ENCODE data around the gene GALNTL6.

GALNTL6 gene

DNA sequence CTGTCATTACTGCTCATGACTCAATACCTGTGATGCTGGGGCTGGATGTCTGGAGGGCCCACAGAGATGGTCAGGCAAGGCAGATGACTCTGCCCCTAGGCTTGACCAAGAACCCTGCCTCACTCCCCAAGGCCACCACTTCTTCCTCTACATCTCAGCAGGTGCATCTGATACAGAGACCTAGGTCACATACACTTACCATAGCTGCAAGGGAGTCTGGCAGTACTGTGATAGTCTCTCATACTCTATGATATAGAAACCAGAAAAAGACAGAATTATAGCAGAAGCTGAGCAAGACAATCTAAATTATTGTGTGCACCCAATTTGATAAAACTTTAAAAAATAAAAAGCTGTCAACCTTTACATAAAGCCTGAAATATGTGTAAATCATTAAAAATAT is 878.3 kb downstream of the GALNTL6 start:
- H3K9me3 ChIP-seq (ENCODE audit: insufficient read depth, low read length) = peaks cover 6% of the 10 kb centered on the region
- TF ChIP-seq ZNF274 (IDR thresholded peaks at IDR 0.05; ENCODE audit: low read depth, low read length) = no peak
- TF ChIP-seq YY1 (IDR thresholded peaks at IDR 0.05; ENCODE audit: insufficient read depth, insufficient read length) = no peak
- no peaks in the 10 kb centered on the region for H3K36me3 ChIP-seq (ENCODE audit: insufficient read depth, insufficient read length, low read length)
- DNase-seq (ENCODE audit: low read depth, low spot score) = no peak
- no peaks in the 10 kb centered on the region for H3K4me1 ChIP-seq (ENCODE audit: insufficient read depth, insufficient read length)
- no peak overlapping the region for H3K4me3 ChIP-seq (ENCODE audit: insufficient read length, low read depth)
- no peaks in the 10 kb centered on the region for H3K27me3 ChIP-seq (ENCODE audit: insufficient read depth, insufficient read length)
- no peak overlapping the region for H3K9ac ChIP-seq (ENCODE audit: insufficient read length, low read depth)

GRCh38 chr4:172692701-172693100 is 879.5 kb downstream of the GALNTL6 start:
- Histone ChIP-seq H3K36me3 (ENCODE audit: insufficient read depth, insufficient read length, low read length) (no peaks in the 10 kb centered on the region), H3K9ac (ENCODE audit: insufficient read length, low read depth) (no peak overlapping the region), H3K9me3 (ENCODE audit: insufficient read depth, low read length) (peaks cover 6% of the 10 kb centered on the region), H3K4me3 (ENCODE audit: insufficient read length, low read depth) (no peak overlapping the region), H3K4me1 (ENCODE audit: insufficient read depth, insufficient read length) (no peaks in the 10 kb centered on the region), H3K27me3 (ENCODE audit: insufficient read depth, insufficient read length) (no peaks in the 10 kb centered on the region)
- no peak for TF ChIP-seq SUZ12 (IDR thresholded peaks at IDR 0.05; ENCODE audit: extremely low read depth, insufficient read depth, insufficient read length)
- TF ChIP-seq YY1 (IDR thresholded peaks at IDR 0.05; ENCODE audit: insufficient read depth, insufficient read length) = no peak
- no peak for TF ChIP-seq ZNF274 (IDR thresholded peaks at IDR 0.05; ENCODE audit: low read depth, low read length)
- DNase-seq (ENCODE audit: low read depth, low spot score) = no peak

DNA sequence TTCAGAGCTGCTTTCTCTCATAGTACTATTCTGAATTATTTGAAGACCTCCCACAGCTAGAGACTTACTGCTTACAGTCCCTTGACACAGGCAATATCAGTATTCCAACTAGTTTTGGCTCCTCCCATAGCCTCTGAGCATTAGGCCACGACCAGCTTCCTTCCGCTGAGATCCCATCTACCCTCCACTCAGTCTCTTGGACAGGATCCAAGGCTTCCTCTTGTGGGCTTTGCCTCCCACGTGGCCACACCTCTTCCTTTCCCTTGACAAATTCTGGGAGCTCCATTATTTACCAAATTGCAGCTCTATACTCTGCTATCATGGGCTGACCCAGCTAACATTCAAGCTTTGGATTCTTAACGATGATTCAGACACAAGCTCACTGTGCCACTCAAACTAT is 885.1 kb downstream of the GALNTL6 start:
- no peak overlapping the region for H3K9ac ChIP-seq (ENCODE audit: insufficient read length, low read depth)
- no peaks in the 10 kb centered on the region for H3K27me3 ChIP-seq (ENCODE audit: insufficient read depth, insufficient read length)
- H3K4me1 ChIP-seq (ENCODE audit: insufficient read depth, insufficient read length) = no peaks in the 10 kb centered on the region
- H3K9me3 ChIP-seq (ENCODE audit: insufficient read depth, low read length) = no peaks in the 10 kb centered on the region
- TF ChIP-seq ZNF274 (IDR thresholded peaks at IDR 0.05; ENCODE audit: low read depth, low read length) (no peak), YY1 (IDR thresholded peaks at IDR 0.05; ENCODE audit: insufficient read depth, insufficient read length) (no peak), SUZ12 (IDR thresholded peaks at IDR 0.05; ENCODE audit: extremely low read depth, insufficient read depth, insufficient read length) (no peak)
- H3K36me3 ChIP-seq (ENCODE audit: insufficient read depth, insufficient read length, low read length) = no peaks in the 10 kb centered on the region
- no peak for DNase-seq (ENCODE audit: low read depth, low spot score)
- no peak overlapping the region for H3K4me3 ChIP-seq (ENCODE audit: insufficient read length, low read depth)

GRCh38 chr4:172705565-172705964 is 892.4 kb downstream of the GALNTL6 start:
- no peak for TF ChIP-seq SUZ12 (IDR thresholded peaks at IDR 0.05; ENCODE audit: extremely low read depth, insufficient read depth, insufficient read length)
- TF ChIP-seq ZNF274 (IDR thresholded peaks at IDR 0.05; ENCODE audit: low read depth, low read length) = no peak
- no peak for TF ChIP-seq YY1 (IDR thresholded peaks at IDR 0.05; ENCODE audit: insufficient read depth, insufficient read length)
- no peaks in the 10 kb centered on the region for H3K27me3 ChIP-seq (ENCODE audit: insufficient read depth, insufficient read length)

GRCh38 chr4:172706000-172706399 is 892.8 kb downstream of the GALNTL6 start:
- no peak overlapping the region for H3K9ac ChIP-seq (ENCODE audit: insufficient read length, low read depth)
- no peak for TF ChIP-seq ZNF274 (IDR thresholded peaks at IDR 0.05; ENCODE audit: low read depth, low read length)
- H3K27me3 ChIP-seq (ENCODE audit: insufficient read depth, insufficient read length) = no peaks in the 10 kb centered on the region
- no peaks in the 10 kb centered on the region for H3K4me1 ChIP-seq (ENCODE audit: insufficient read depth, insufficient read length)
- H3K4me3 ChIP-seq (ENCODE audit: insufficient read length, low read depth) = no peak overlapping the region
- DNase-seq (ENCODE audit: low read depth, low spot score) = no peak
- H3K36me3 ChIP-seq (ENCODE audit: insufficient read depth, insufficient read length, low read length) = no peaks in the 10 kb centered on the region
- peaks cover 7% of the 10 kb centered on the region for H3K9me3 ChIP-seq (ENCODE audit: insufficient read depth, low read length)

More at GRCh38 chr4:172705565-172705964, 892.4 kb downstream of the GALNTL6 start:
- H3K4me1 ChIP-seq (ENCODE audit: insufficient read depth, insufficient read length) = no peaks in the 10 kb centered on the region
- no peak overlapping the region for H3K4me3 ChIP-seq (ENCODE audit: insufficient read length, low read depth)
- no peak overlapping the region for H3K9ac ChIP-seq (ENCODE audit: insufficient read length, low read depth)
- no peaks in the 10 kb centered on the region for H3K36me3 ChIP-seq (ENCODE audit: insufficient read depth, insufficient read length, low read length)
- DNase-seq (ENCODE audit: low read depth, low spot score) = no peak
- peaks cover 7% of the 10 kb centered on the region for H3K9me3 ChIP-seq (ENCODE audit: insufficient read depth, low read length)

DNA sequence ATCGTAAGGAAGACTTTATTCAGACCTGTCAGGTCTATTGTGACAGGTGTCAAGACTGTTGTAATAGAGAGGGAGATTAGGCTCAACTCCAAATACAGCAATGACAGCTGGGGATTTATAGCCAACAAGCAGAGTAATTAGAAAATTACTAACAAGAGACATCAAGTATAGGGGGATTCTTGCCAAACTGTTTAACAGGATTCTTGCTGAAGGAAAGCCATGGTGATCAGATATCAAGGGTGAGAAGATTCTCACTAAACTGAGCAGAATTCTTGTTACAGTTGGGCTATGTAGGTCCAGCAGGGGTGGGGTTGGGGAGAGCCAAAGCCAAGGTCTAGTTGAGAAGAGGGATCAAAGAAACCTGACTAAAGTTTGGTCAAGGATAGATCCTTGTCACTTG is 894.4 kb downstream of the GALNTL6 start:
- Histone ChIP-seq H3K4me3 (ENCODE audit: insufficient read length, low read depth) (no peak overlapping the region), H3K9ac (ENCODE audit: insufficient read length, low read depth) (no peak overlapping the region), H3K27me3 (ENCODE audit: insufficient read depth, insufficient read length) (no peaks in the 10 kb centered on the region), H3K36me3 (ENCODE audit: insufficient read depth, insufficient read length, low read length) (no peaks in the 10 kb centered on the region), H3K9me3 (ENCODE audit: insufficient read depth, low read length) (peaks cover 7% of the 10 kb centered on the region), H3K4me1 (ENCODE audit: insufficient read depth, insufficient read length) (no peaks in the 10 kb centered on the region)
- TF ChIP-seq ZNF274 (IDR thresholded peaks at IDR 0.05; ENCODE audit: low read depth, low read length) (no peak), SUZ12 (IDR thresholded peaks at IDR 0.05; ENCODE audit: extremely low read depth, insufficient read depth, insufficient read length) (no peak), YY1 (IDR thresholded peaks at IDR 0.05; ENCODE audit: insufficient read depth, insufficient read length) (no peak)
- DNase-seq (ENCODE audit: low read depth, low spot score) = no peak

DNA sequence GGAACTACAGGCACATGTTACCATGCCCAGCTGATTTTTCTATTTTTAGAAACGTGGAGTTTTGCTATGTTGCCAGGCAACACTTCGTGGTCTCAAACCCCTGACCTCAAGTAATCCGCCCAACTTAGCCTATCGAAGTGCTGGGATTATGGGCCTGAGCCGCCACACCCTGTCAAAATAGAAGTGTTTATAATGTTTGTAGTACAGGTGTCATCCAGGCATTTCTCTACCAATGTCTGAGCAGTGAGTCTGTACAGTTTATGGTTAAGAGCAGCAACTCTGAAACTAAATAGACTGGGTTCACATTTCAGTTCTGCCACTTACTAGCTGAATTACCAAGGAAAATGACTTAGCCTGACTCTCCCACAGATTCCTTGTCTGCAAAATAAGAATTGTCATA is 895.0 kb downstream of the GALNTL6 start:
- TF ChIP-seq ZNF274 (IDR thresholded peaks at IDR 0.05; ENCODE audit: low read depth, low read length) = no peak
- no peak for TF ChIP-seq YY1 (IDR thresholded peaks at IDR 0.05; ENCODE audit: insufficient read depth, insufficient read length)
- TF ChIP-seq SUZ12 (IDR thresholded peaks at IDR 0.05; ENCODE audit: extremely low read depth, insufficient read depth, insufficient read length) = no peak
- H3K36me3 ChIP-seq (ENCODE audit: insufficient read depth, insufficient read length, low read length) = no peaks in the 10 kb centered on the region
- no peak overlapping the region for H3K9ac ChIP-seq (ENCODE audit: insufficient read length, low read depth)
- peaks cover 7% of the 10 kb centered on the region for H3K9me3 ChIP-seq (ENCODE audit: insufficient read depth, low read length)
- no peak for DNase-seq (ENCODE audit: low read depth, low spot score)
- H3K4me1 ChIP-seq (ENCODE audit: insufficient read depth, insufficient read length) = no peaks in the 10 kb centered on the region
- no peaks in the 10 kb centered on the region for H3K27me3 ChIP-seq (ENCODE audit: insufficient read depth, insufficient read length)
- no peak overlapping the region for H3K4me3 ChIP-seq (ENCODE audit: insufficient read length, low read depth)

GRCh38 chr4:172709376-172709775 is 896.2 kb downstream of the GALNTL6 start:
- no peaks in the 10 kb centered on the region for H3K27me3 ChIP-seq (ENCODE audit: insufficient read depth, insufficient read length)
- no peak overlapping the region for H3K4me3 ChIP-seq (ENCODE audit: insufficient read length, low read depth)
- H3K9me3 ChIP-seq (ENCODE audit: insufficient read depth, low read length) = peaks cover 7% of the 10 kb centered on the region
- TF ChIP-seq ZNF274 (IDR thresholded peaks at IDR 0.05; ENCODE audit: low read depth, low read length) (no peak), SUZ12 (IDR thresholded peaks at IDR 0.05; ENCODE audit: extremely low read depth, insufficient read depth, insufficient read length) (no peak), YY1 (IDR thresholded peaks at IDR 0.05; ENCODE audit: insufficient read depth, insufficient read length) (no peak)
- peak; percentile 20 for DNase-seq (ENCODE audit: low read depth, low spot score)
- H3K9ac ChIP-seq (ENCODE audit: insufficient read length, low read depth) = no peak overlapping the region
- H3K36me3 ChIP-seq (ENCODE audit: insufficient read depth, insufficient read length, low read length) = no peaks in the 10 kb centered on the region
- H3K4me1 ChIP-seq (ENCODE audit: insufficient read depth, insufficient read length) = no peaks in the 10 kb centered on the region
